Measurements from ENCODE around the gene CHRM2. TPM values are rescaled to one million over a fixed set of nuclear protein-coding genes. Genes with fewer than 3 reads are reported as not detected.

Gene CHRM2
- total RNA-seq, 4 donors from 2014 or later, result not detected

DNA sequence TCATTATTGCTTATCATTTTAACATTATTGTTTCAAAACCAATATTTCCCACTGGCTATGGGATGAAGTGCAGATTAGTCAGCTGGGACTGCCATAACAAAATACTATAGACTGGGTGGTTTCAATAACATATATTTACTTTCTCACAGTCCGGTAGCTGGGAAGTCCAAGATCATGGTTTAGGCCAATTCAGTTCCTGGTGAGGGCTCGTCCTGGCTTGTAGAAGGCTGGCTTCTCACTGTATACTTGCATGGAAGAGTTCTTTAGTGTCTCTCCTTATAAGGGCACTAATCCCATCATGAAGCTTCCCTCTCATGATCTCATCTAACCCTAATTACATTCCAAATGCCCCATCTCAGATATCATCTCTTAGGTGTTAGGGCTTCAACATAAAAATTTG lies 101.3 kb downstream of the CHRM2 start:
- no peaks in the 10 kb centered on the region for H3K27me3 ChIP-seq
- DNase-seq, result no peak
- H3K36me3 ChIP-seq, result no peaks in the 10 kb centered on the region
- WGBS, 2 donors, result 36 to 41% methylated on average over 2 of the region's 2 CpGs
- no peak overlapping the region for H3K4me3 ChIP-seq (replicated peaks in 1 of 3)
- intact Hi-C loops (cut with DNase I), result no loop called here
- TF ChIP-seq, protein P1, sequence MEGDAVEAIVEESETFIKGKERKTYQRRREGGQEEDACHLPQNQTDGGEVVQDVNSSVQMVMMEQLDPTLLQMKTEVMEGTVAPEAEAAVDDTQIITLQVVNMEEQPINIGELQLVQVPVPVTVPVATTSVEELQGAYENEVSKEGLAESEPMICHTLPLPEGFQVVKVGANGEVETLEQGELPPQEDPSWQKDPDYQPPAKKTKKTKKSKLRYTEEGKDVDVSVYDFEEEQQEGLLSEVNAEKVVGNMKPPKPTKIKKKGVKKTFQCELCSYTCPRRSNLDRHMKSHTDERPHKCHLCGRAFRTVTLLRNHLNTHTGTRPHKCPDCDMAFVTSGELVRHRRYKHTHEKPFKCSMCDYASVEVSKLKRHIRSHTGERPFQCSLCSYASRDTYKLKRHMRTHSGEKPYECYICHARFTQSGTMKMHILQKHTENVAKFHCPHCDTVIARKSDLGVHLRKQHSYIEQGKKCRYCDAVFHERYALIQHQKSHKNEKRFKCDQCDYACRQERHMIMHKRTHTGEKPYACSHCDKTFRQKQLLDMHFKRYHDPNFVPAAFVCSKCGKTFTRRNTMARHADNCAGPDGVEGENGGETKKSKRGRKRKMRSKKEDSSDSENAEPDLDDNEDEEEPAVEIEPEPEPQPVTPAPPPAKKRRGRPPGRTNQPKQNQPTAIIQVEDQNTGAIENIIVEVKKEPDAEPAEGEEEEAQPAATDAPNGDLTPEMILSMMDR (IDR thresholded peaks at IDR 0.05), result no peak
- no peak for TF ChIP-seq POLR2A (IDR thresholded peaks at IDR 0.05)
- H3K9me3 ChIP-seq, result no peaks in the 10 kb centered on the region
- H3K27ac ChIP-seq, result no peak overlapping the region
- no peaks in the 10 kb centered on the region for H3K4me1 ChIP-seq

DNA sequence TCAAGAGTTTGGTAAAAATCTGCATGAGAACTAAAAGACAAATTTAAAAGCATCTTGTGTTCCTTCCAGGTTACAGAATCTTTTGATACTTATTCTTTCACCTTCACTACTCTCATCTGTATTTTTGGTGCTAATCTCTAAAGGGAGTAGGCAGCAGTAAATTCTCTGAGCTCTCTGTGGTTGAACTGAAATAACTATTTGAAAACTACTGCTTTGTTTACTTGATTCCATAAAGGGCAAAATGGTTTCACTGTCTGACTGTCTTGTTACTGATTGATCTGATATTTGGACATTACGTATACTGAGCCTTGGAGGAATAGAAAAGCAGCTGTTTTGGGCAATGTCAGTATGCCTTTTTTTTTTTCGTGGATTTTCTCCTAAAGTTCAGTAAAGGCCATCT lies 103.3 kb downstream of the CHRM2 start:
- no peak for TF ChIP-seq POLR2A (IDR thresholded peaks at IDR 0.05)
- TF ChIP-seq, protein P1 (IDR thresholded peaks at IDR 0.05), result no peak
- 83 to 93% methylated on average over 2 of the region's 2 CpGs for WGBS, 2 donors
- intact Hi-C loops (cut with DNase I), result no loop called here
- Histone ChIP-seq H3K4me3 (replicated peaks in 1 of 3) (no peak overlapping the region), H3K27ac (no peak overlapping the region), H3K27me3 (no peaks in the 10 kb centered on the region), H3K4me1 (no peaks in the 10 kb centered on the region), H3K36me3 (no peaks in the 10 kb centered on the region), H3K9me3 (no peaks in the 10 kb centered on the region)
- DNase-seq, result no peak

DNA sequence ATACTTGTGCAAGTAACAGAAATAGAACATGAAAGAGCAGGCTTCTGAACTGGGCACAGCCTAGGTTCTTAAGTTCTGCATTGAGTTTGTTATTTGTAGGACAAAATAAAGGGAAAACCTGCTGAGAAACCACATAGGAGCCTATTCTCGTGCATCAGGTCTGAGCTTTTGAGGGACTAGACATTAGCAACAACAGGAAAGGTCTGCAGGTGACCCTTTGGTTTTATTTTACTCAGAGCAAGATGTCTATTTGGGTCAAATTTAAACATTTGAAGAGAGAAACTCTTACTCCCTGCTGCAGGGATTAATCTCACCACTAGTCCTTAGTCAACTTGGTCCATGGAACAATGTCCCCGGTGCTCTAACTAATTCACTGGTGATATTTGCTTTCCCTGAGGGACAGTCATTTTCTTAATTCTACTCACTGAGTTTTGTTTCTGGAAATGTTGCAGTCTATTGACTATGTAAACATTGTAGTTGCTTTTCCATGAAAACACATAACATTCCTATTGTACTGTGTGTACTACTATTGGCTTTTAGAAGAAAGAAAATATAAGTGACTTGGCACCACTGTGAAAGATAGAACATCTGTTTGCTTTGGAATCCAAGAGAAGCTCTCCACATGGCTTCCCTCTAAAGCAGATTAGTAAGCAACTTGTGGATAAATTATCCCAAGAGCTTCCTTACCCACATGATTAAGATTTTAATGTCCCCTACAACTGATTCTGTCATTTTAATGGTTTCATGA lies 108.2 kb downstream of the CHRM2 start:
- TF ChIP-seq, protein P1 (IDR thresholded peaks at IDR 0.05), result no peak
- no peak for TF ChIP-seq POLR2A (IDR thresholded peaks at IDR 0.05)
- WGBS, 2 donors, result 29 to 38% methylated on average over 2 of the region's 2 CpGs
- intact Hi-C loops (cut with DNase I), result no loop called here
- no peaks in the 10 kb centered on the region for H3K4me1 ChIP-seq
- H3K9me3 ChIP-seq, result no peaks in the 10 kb centered on the region
- no peak overlapping the region for H3K4me3 ChIP-seq (replicated peaks in 1 of 3)
- no peak for DNase-seq
- no peaks in the 10 kb centered on the region for H3K27me3 ChIP-seq
- no peaks in the 10 kb centered on the region for H3K36me3 ChIP-seq
- no peak overlapping the region for H3K27ac ChIP-seq

- Histone ChIP-seq H3K4me3 (replicated peaks in 1 of 3) (no peak overlapping the region), H3K36me3 (no peaks in the 10 kb centered on the region), H3K27me3 (no peaks in the 10 kb centered on the region), H3K9me3 (no peaks in the 10 kb centered on the region), H3K27ac (no peak overlapping the region), H3K4me1 (no peaks in the 10 kb centered on the region)
- no peak for TF ChIP-seq POLR2A (IDR thresholded peaks at IDR 0.05)
- intact Hi-C loops (cut with DNase I), result no loop called here
- WGBS, 2 donors, result 40 to 49% methylated on average over 3 of the region's 3 CpGs
- no peak for DNase-seq
These were observed 124.9 kb downstream of the CHRM2 start for GRCh38 chr7:136993377-136993776.

DNA sequence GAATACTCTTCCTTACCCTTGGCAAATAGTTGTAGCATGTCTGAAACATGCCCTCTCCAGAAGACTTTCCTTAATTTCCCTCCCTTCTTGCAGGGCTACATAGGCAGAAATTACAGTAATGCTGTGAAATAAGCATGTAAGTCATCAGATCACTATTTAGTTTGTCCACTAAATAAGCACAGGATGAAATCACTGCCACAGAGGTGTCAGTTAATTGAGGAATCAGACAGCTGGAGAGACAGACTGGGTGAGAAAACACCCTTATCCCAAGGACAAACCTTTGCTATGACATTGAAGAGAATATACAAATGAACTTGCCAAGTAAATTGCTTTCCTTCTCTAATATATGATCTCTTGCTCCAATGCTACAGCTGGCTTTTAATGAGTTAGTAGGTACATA lies 129.3 kb downstream of the CHRM2 start:
- H3K27me3 ChIP-seq, result no peaks in the 10 kb centered on the region
- H3K9me3 ChIP-seq, result no peaks in the 10 kb centered on the region
- no peak for DNase-seq
- H3K4me1 ChIP-seq, result no peaks in the 10 kb centered on the region
- no peaks in the 10 kb centered on the region for H3K36me3 ChIP-seq
- no peak overlapping the region for H3K4me3 ChIP-seq (replicated peaks in 1 of 3)
- intact Hi-C loops (cut with DNase I), result no loop called here
- TF ChIP-seq, protein P1 (IDR thresholded peaks at IDR 0.05), result no peak
- TF ChIP-seq POLR2A (IDR thresholded peaks at IDR 0.05), result no peak
- no peak overlapping the region for H3K27ac ChIP-seq

Measured in thyroid gland (tissue), 4 donors.